Measurements from ENCODE around the gene MTUS2.

The MTUS2 gene

GRCh38 chr13:29039212-29039611 lies 219.1 kb downstream of the MTUS2 start:
- TF ChIP-seq ARNT (IDR thresholded peaks at IDR 0.05) (no peak), FOXA1 (IDR thresholded peaks at IDR 0.05) (no peak), FOXM1 (IDR thresholded peaks at IDR 0.05; ENCODE audit: borderline replicate concordance) (no peak)
- POLR2A ChIA-PET = no interaction called here
- CTCF ChIA-PET = no interaction called here
- DNase-seq (ENCODE audit: extremely low spot score) = no peak

- ChIA-PET POLR2A (no interaction called here), CTCF (interaction anchor here (0.7 kb wide), 1 partner anchor 164 kb away, joined by 8 read pairs; no protein-coding TSS in a partner anchor)
- DNase-seq (ENCODE audit: extremely low spot score) = no peak
- no peak for TF ChIP-seq HDGF (IDR thresholded peaks at IDR 0.05; ENCODE audit: borderline replicate concordance)
- no peak for TF ChIP-seq TARDBP (IDR thresholded peaks at IDR 0.05)
- TF ChIP-seq LEF1 (IDR thresholded peaks at IDR 0.05; ENCODE audit: borderline replicate concordance) = no peak
- no peak for TF ChIP-seq ARNT (IDR thresholded peaks at IDR 0.05)
- TF ChIP-seq BHLHE40 (IDR thresholded peaks at IDR 0.05; ENCODE audit: borderline replicate concordance) = no peak
- TF ChIP-seq L3MBTL2 (conservative IDR thresholded peaks at IDR 0.05) = no peak
- no peak for TF ChIP-seq SUZ12 (IDR thresholded peaks at IDR 0.05)
- no peak for TF ChIP-seq NFRKB (IDR thresholded peaks at IDR 0.05)
- no peak for TF ChIP-seq FOXM1 (IDR thresholded peaks at IDR 0.05; ENCODE audit: borderline replicate concordance)
- no peak for TF ChIP-seq FOXK2 (IDR thresholded peaks at IDR 0.05)
- TF ChIP-seq CTBP1 (IDR thresholded peaks at IDR 0.05; ENCODE audit: borderline replicate concordance) = no peak
- TF ChIP-seq SP1 (IDR thresholded peaks at IDR 0.05) = no peak
- TF ChIP-seq ZNF384 (IDR thresholded peaks at IDR 0.05) = no peak
- no peak for TF ChIP-seq FOXA1 (IDR thresholded peaks at IDR 0.05)
- TF ChIP-seq PKNOX1 (IDR thresholded peaks at IDR 0.05) = no peak
- TF ChIP-seq ELF4 (IDR thresholded peaks at IDR 0.05) = no peak
Observed at GRCh38 chr13:29046588-29046987, 226.4 kb downstream of the MTUS2 start.

- DNase-seq (ENCODE audit: extremely low spot score) = no peak
- ChIA-PET CTCF (no interaction called here), POLR2A (no interaction called here)
- TF ChIP-seq SP1 (IDR thresholded peaks at IDR 0.05) = no peak
Observed at GRCh38 chr13:29049524-29049923, 229.4 kb downstream of the MTUS2 start.

GRCh38 chr13:29050719-29051118 lies 230.6 kb downstream of the MTUS2 start:
- TF ChIP-seq SP1 (IDR thresholded peaks at IDR 0.05) = no peak
- no peak for TF ChIP-seq ELF4 (IDR thresholded peaks at IDR 0.05)
- TF ChIP-seq ZNF384 (IDR thresholded peaks at IDR 0.05) = no peak
- no peak for TF ChIP-seq FOXM1 (IDR thresholded peaks at IDR 0.05; ENCODE audit: borderline replicate concordance)
- no peak for TF ChIP-seq HDGF (IDR thresholded peaks at IDR 0.05; ENCODE audit: borderline replicate concordance)
- no peak for TF ChIP-seq BHLHE40 (IDR thresholded peaks at IDR 0.05; ENCODE audit: borderline replicate concordance)
- TF ChIP-seq NFRKB (IDR thresholded peaks at IDR 0.05) = no peak
- no peak for TF ChIP-seq FOXK2 (IDR thresholded peaks at IDR 0.05)
- no peak for TF ChIP-seq FOXA1 (IDR thresholded peaks at IDR 0.05)
- no peak for TF ChIP-seq TARDBP (IDR thresholded peaks at IDR 0.05)
- TF ChIP-seq CTBP1 (IDR thresholded peaks at IDR 0.05; ENCODE audit: borderline replicate concordance) = no peak
- TF ChIP-seq ARNT (IDR thresholded peaks at IDR 0.05) = no peak
- no peak for TF ChIP-seq L3MBTL2 (conservative IDR thresholded peaks at IDR 0.05)
- TF ChIP-seq PKNOX1 (IDR thresholded peaks at IDR 0.05) = no peak
- TF ChIP-seq LEF1 (IDR thresholded peaks at IDR 0.05; ENCODE audit: borderline replicate concordance) = no peak
- POLR2A ChIA-PET = no interaction called here
- CTCF ChIA-PET = no interaction called here
- DNase-seq (ENCODE audit: extremely low spot score) = no peak

- ChIA-PET POLR2A (no interaction called here), CTCF (no interaction called here)
- TF ChIP-seq FOXA1 (IDR thresholded peaks at IDR 0.05) (no peak), FOXM1 (IDR thresholded peaks at IDR 0.05; ENCODE audit: borderline replicate concordance) (no peak), NFRKB (IDR thresholded peaks at IDR 0.05) (no peak), HDGF (IDR thresholded peaks at IDR 0.05; ENCODE audit: borderline replicate concordance) (no peak), CTBP1 (IDR thresholded peaks at IDR 0.05; ENCODE audit: borderline replicate concordance) (no peak), PKNOX1 (IDR thresholded peaks at IDR 0.05) (no peak), ELF4 (IDR thresholded peaks at IDR 0.05) (no peak), SUZ12 (IDR thresholded peaks at IDR 0.05) (no peak), L3MBTL2 (conservative IDR thresholded peaks at IDR 0.05) (no peak), FOXK2 (IDR thresholded peaks at IDR 0.05) (no peak), ARNT (IDR thresholded peaks at IDR 0.05) (no peak), LEF1 (IDR thresholded peaks at IDR 0.05; ENCODE audit: borderline replicate concordance) (no peak), ZNF384 (IDR thresholded peaks at IDR 0.05) (no peak)
- no peak for DNase-seq (ENCODE audit: extremely low spot score)
Observed at GRCh38 chr13:29059800-29060199, 239.7 kb downstream of the MTUS2 start.

GRCh38 chr13:29065142-29065541 lies 245.0 kb downstream of the MTUS2 start:
- POLR2A ChIA-PET = no interaction called here

More at GRCh38 chr13:29065142-29065541, 245.0 kb downstream of the MTUS2 start:
- CTCF ChIA-PET = no interaction called here
- TF ChIP-seq FOXK2 (IDR thresholded peaks at IDR 0.05) (no peak), L3MBTL2 (conservative IDR thresholded peaks at IDR 0.05) (no peak), FOXM1 (IDR thresholded peaks at IDR 0.05; ENCODE audit: borderline replicate concordance) (no peak), LEF1 (IDR thresholded peaks at IDR 0.05; ENCODE audit: borderline replicate concordance) (no peak), BHLHE40 (IDR thresholded peaks at IDR 0.05; ENCODE audit: borderline replicate concordance) (no peak), PKNOX1 (IDR thresholded peaks at IDR 0.05) (no peak), ZNF384 (IDR thresholded peaks at IDR 0.05) (no peak), FOXA1 (IDR thresholded peaks at IDR 0.05) (no peak), CTBP1 (IDR thresholded peaks at IDR 0.05; ENCODE audit: borderline replicate concordance) (no peak), TARDBP (IDR thresholded peaks at IDR 0.05) (no peak), NFRKB (IDR thresholded peaks at IDR 0.05) (no peak), HDGF (IDR thresholded peaks at IDR 0.05; ENCODE audit: borderline replicate concordance) (no peak), ARNT (IDR thresholded peaks at IDR 0.05) (no peak), SUZ12 (IDR thresholded peaks at IDR 0.05) (no peak), ELF4 (IDR thresholded peaks at IDR 0.05) (no peak), SP1 (IDR thresholded peaks at IDR 0.05) (no peak)
- no peak for DNase-seq (ENCODE audit: extremely low spot score)

Data from HEK293T (cell line).